ENCODE data around the gene TRIP6. TPM values are rescaled to one million over a fixed set of nuclear protein-coding genes. Genes with fewer than 3 reads are reported as not detected.
A peak's percentile ranks its signal among the peaks of the same experiment; 100 is the strongest.

Gene TRIP6
- total and polyA plus RNA-seq, 9 donors, result 31.7 to 57.6 (median 46.8) TPM

- DNase-seq, result no peak
- H3K9me3 ChIP-seq (replicated peaks; ENCODE audit: control insufficient read depth, low read depth, low read length), result no peaks in the 10 kb centered on the region
- WGBS (ENCODE audit: insufficient coverage), result 88% methylated on average over 3 of the region's 10 CpGs
- H3K4me3 ChIP-seq (ENCODE audit: low read length), result peak overlapping the region; percentile 91
- no peaks in the 10 kb centered on the region for H3K27me3 ChIP-seq (ENCODE audit: control insufficient read depth, insufficient read depth, low read length)
- peaks cover 27% of the 10 kb centered on the region for H3K4me1 ChIP-seq (ENCODE audit: control insufficient read depth, insufficient read depth, low read length)
- peak overlapping the region; percentile 99 for H3K27ac ChIP-seq (ENCODE audit: low read length)
- peaks cover 61% of the 10 kb centered on the region for H3K36me3 ChIP-seq (ENCODE audit: control insufficient read depth, insufficient read depth, low read length)
These were observed 6.6 kb downstream of the TRIP6 start for GRCh38 chr7:100873599-100874299.

GRCh38 chr7:100874300-100874576 is 7.1 kb downstream of the TRIP6 start:
- peaks cover 61% of the 10 kb centered on the region for H3K36me3 ChIP-seq (ENCODE audit: control insufficient read depth, insufficient read depth, low read length)
- H3K4me1 ChIP-seq (ENCODE audit: control insufficient read depth, insufficient read depth, low read length), result peaks cover 23% of the 10 kb centered on the region
- no peaks in the 10 kb centered on the region for H3K27me3 ChIP-seq (ENCODE audit: control insufficient read depth, insufficient read depth, low read length)
- H3K27ac ChIP-seq (ENCODE audit: low read length), result peak overlapping the region; percentile 99
- 19% methylated on average over 5 of the region's 8 CpGs for WGBS (ENCODE audit: insufficient coverage)
- no peak for DNase-seq
- H3K9me3 ChIP-seq (replicated peaks; ENCODE audit: control insufficient read depth, low read depth, low read length), result no peaks in the 10 kb centered on the region
- peak overlapping the region; percentile 91 for H3K4me3 ChIP-seq (ENCODE audit: low read length)

- peaks cover 62% of the 10 kb centered on the region for H3K36me3 ChIP-seq (ENCODE audit: control insufficient read depth, insufficient read depth, low read length)
- peak within 1 kb of the TSS; percentile 91 for H3K4me3 ChIP-seq (ENCODE audit: low read length)
- H3K27ac ChIP-seq (ENCODE audit: low read length), result peak within 1 kb of the TSS; percentile 99
- peaks cover 23% of the 10 kb centered on the region for H3K4me1 ChIP-seq (ENCODE audit: control insufficient read depth, insufficient read depth, low read length)
- no peaks in the 10 kb centered on the region for H3K9me3 ChIP-seq (replicated peaks; ENCODE audit: control insufficient read depth, low read depth, low read length)
- no peaks in the 10 kb centered on the region for H3K27me3 ChIP-seq (ENCODE audit: control insufficient read depth, insufficient read depth, low read length)
- under 1% methylated on average over 58 of the region's 79 CpGs for WGBS (ENCODE audit: insufficient coverage)
- DNase-seq, result peak; percentile 99
These were observed 7.6 kb downstream of the TRIP6 start, which contains the start of gene SRRT for GRCh38 chr7:100874577-100875355. SRRT (plus strand) TSS chr7:100875103; CDS start chr7:100875591, 488 bp downstream.

GRCh38 chr7:100875356-100875751 is 8.2 kb downstream of the TRIP6 start:
- peaks cover 59% of the 10 kb centered on the region for H3K36me3 ChIP-seq (ENCODE audit: control insufficient read depth, insufficient read depth, low read length)

GRCh38 chr7:100878013-100878412 is 10.8 kb downstream of the TRIP6 start:
- no peak for DNase-seq
- WGBS (ENCODE audit: insufficient coverage), result 80% methylated on average over 4 of the region's 7 CpGs
- Histone ChIP-seq H3K36me3 (ENCODE audit: control insufficient read depth, insufficient read depth, low read length) (peaks cover 62% of the 10 kb centered on the region), H3K9me3 (replicated peaks; ENCODE audit: control insufficient read depth, low read depth, low read length) (no peaks in the 10 kb centered on the region), H3K4me1 (ENCODE audit: control insufficient read depth, insufficient read depth, low read length) (peaks cover 23% of the 10 kb centered on the region), H3K27ac (ENCODE audit: low read length) (no peak overlapping the region), H3K4me3 (ENCODE audit: low read length) (no peak overlapping the region), H3K27me3 (ENCODE audit: control insufficient read depth, insufficient read depth, low read length) (no peaks in the 10 kb centered on the region)

More at GRCh38 chr7:100875356-100875751, 8.2 kb downstream of the TRIP6 start:
- Histone ChIP-seq H3K27me3 (ENCODE audit: control insufficient read depth, insufficient read depth, low read length) (no peaks in the 10 kb centered on the region), H3K9me3 (replicated peaks; ENCODE audit: control insufficient read depth, low read depth, low read length) (no peaks in the 10 kb centered on the region), H3K27ac (ENCODE audit: low read length) (peak overlapping the region; percentile 99), H3K4me3 (ENCODE audit: low read length) (peak overlapping the region; percentile 91), H3K4me1 (ENCODE audit: control insufficient read depth, insufficient read depth, low read length) (peaks cover 23% of the 10 kb centered on the region)
- peak; percentile 63 for DNase-seq
- under 1% methylated on average over 23 of the region's 39 CpGs for WGBS (ENCODE audit: insufficient coverage)

GRCh38 chr7:100878685-100879084 is 11.5 kb downstream of the TRIP6 start:
- H3K36me3 ChIP-seq (ENCODE audit: control insufficient read depth, insufficient read depth, low read length), result peaks cover 63% of the 10 kb centered on the region
- H3K27me3 ChIP-seq (ENCODE audit: control insufficient read depth, insufficient read depth, low read length), result no peaks in the 10 kb centered on the region
- DNase-seq, result no peak
- H3K27ac ChIP-seq (ENCODE audit: low read length), result no peak overlapping the region
- H3K4me3 ChIP-seq (ENCODE audit: low read length), result no peak overlapping the region
- 91% methylated on average over 6 of the region's 6 CpGs for WGBS (ENCODE audit: insufficient coverage)
- H3K9me3 ChIP-seq (replicated peaks; ENCODE audit: control insufficient read depth, low read depth, low read length), result no peaks in the 10 kb centered on the region
- H3K4me1 ChIP-seq (ENCODE audit: control insufficient read depth, insufficient read depth, low read length), result peaks cover 22% of the 10 kb centered on the region

GRCh38 chr7:100879685-100880261 is 12.6 kb downstream of the TRIP6 start:
- Histone ChIP-seq H3K27ac (ENCODE audit: low read length) (no peak overlapping the region), H3K9me3 (replicated peaks; ENCODE audit: control insufficient read depth, low read depth, low read length) (no peaks in the 10 kb centered on the region), H3K27me3 (ENCODE audit: control insufficient read depth, insufficient read depth, low read length) (no peaks in the 10 kb centered on the region), H3K36me3 (ENCODE audit: control insufficient read depth, insufficient read depth, low read length) (peaks cover 69% of the 10 kb centered on the region), H3K4me3 (ENCODE audit: low read length) (no peak overlapping the region), H3K4me1 (ENCODE audit: control insufficient read depth, insufficient read depth, low read length) (peaks cover 14% of the 10 kb centered on the region)
- DNase-seq, result no peak
- WGBS (ENCODE audit: insufficient coverage), result 84% methylated on average over 11 of the region's 11 CpGs

GRCh38 chr7:100880645-100881044 is 13.5 kb downstream of the TRIP6 start:
- peaks cover 77% of the 10 kb centered on the region for H3K36me3 ChIP-seq (ENCODE audit: control insufficient read depth, insufficient read depth, low read length)
- H3K27ac ChIP-seq (ENCODE audit: low read length), result no peak overlapping the region
- H3K27me3 ChIP-seq (ENCODE audit: control insufficient read depth, insufficient read depth, low read length), result no peaks in the 10 kb centered on the region
- peaks cover 13% of the 10 kb centered on the region for H3K4me1 ChIP-seq (ENCODE audit: control insufficient read depth, insufficient read depth, low read length)
- no peak overlapping the region for H3K4me3 ChIP-seq (ENCODE audit: low read length)
- 76% methylated on average over 6 of the region's 7 CpGs for WGBS (ENCODE audit: insufficient coverage)
- no peak for DNase-seq
- no peaks in the 10 kb centered on the region for H3K9me3 ChIP-seq (replicated peaks; ENCODE audit: control insufficient read depth, low read depth, low read length)

GRCh38 chr7:100881136-100881535 is 13.9 kb downstream of the TRIP6 start:
- 95% methylated on average over 19 of the region's 20 CpGs for WGBS (ENCODE audit: insufficient coverage)
- Histone ChIP-seq H3K27me3 (ENCODE audit: control insufficient read depth, insufficient read depth, low read length) (no peaks in the 10 kb centered on the region), H3K4me1 (ENCODE audit: control insufficient read depth, insufficient read depth, low read length) (peaks cover 8% of the 10 kb centered on the region), H3K9me3 (replicated peaks; ENCODE audit: control insufficient read depth, low read depth, low read length) (no peaks in the 10 kb centered on the region), H3K36me3 (ENCODE audit: control insufficient read depth, insufficient read depth, low read length) (peaks cover 82% of the 10 kb centered on the region), H3K27ac (ENCODE audit: low read length) (no peak overlapping the region), H3K4me3 (ENCODE audit: low read length) (no peak overlapping the region)
- no peak for DNase-seq

- H3K27ac ChIP-seq (ENCODE audit: low read length), result no peak overlapping the region
- peaks cover 84% of the 10 kb centered on the region for H3K36me3 ChIP-seq (ENCODE audit: control insufficient read depth, insufficient read depth, low read length)
- H3K9me3 ChIP-seq (replicated peaks; ENCODE audit: control insufficient read depth, low read depth, low read length), result no peaks in the 10 kb centered on the region
- H3K4me1 ChIP-seq (ENCODE audit: control insufficient read depth, insufficient read depth, low read length), result peaks cover 8% of the 10 kb centered on the region
- H3K4me3 ChIP-seq (ENCODE audit: low read length), result no peak overlapping the region
- DNase-seq, result no peak
- no peaks in the 10 kb centered on the region for H3K27me3 ChIP-seq (ENCODE audit: control insufficient read depth, insufficient read depth, low read length)
- 89% methylated on average over 3 of the region's 9 CpGs for WGBS (ENCODE audit: insufficient coverage)
These were observed 15.0 kb downstream of the TRIP6 start for GRCh38 chr7:100882201-100882600.

Data from muscle of leg (tissue), 11 donors.